HG03196 (cell line): ENCODE measurements around the gene NDP.

Source experiments
- ATAC-seq: cut with Tn5 transposase; IDR thresholded peaks from one replicate; pipeline ENCODE4 v1.9.1; 2021; ENCODE audit not compliant: unreplicated experiment

Gene NDP

DNA sequence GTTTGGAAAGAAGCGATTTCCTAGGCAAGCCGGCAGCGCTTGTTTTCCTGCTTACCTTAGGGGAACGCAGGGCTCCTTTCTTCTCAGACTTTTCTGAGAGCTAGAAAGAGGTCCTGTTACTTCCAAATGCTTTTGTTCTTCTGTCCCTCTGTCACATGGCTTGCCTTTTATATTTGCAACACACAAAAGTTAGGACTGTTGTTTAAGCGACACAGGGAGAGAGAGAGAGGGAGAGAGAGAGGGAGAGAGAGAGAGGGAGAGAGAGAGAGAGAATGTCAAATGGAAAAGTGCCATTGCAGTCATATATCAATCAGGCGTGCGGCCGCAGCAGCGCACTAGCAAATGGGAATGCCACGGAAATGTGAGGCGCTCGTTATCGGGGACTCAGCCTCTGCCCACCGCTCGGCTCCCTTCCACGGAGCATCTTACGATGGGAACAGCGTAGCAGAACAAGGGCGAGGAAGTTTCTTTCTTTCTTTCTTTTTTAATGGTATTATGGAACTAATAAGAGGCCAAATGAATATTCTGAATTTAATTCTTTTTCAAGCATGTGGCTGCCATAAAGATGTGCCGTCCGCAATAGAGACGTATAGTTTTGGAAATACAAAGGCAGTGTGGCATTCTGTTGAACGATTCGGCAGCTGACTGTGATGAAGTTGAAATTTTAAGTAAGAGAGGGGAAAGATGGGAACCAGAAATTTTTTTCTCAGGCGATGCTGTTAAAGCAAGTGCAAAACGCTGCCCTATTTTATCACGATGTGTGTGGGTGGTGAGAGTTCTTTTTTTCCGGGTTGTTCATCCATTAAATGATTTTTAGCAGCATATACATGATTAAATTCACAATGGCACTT, at the start of gene NDP:
Gene NDP, minus strand, starts transcription at position 142 of the 851 bp plus-strand sequence. CDS start 14,745 bp downstream, outside the sequence.
- ATAC-seq = no peak

DNA sequence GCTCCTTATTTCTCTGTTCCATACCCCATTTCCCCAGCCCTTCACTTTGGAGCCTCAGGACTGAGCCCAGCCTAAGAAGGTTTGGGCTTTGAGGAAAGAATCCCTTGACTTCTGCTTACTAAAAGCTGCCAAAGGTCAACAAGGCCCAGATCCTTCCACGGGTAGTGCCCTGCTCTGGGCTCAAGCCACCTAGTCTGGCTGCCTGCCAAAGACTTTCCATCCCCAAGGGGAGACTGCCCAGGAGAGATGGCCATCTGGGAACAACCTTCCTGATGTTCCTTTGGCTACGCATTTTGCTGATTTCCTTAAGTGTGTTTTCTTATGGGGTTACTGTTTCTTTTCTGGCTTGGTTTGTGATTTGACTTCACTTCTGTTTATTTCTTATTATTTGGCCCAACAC, 49.8 kb upstream of the NDP start:
- no peak for ATAC-seq

GRCh38 chrX:44020693-44021092, 47.5 kb upstream of the NDP start:
- ATAC-seq = no peak

DNA sequence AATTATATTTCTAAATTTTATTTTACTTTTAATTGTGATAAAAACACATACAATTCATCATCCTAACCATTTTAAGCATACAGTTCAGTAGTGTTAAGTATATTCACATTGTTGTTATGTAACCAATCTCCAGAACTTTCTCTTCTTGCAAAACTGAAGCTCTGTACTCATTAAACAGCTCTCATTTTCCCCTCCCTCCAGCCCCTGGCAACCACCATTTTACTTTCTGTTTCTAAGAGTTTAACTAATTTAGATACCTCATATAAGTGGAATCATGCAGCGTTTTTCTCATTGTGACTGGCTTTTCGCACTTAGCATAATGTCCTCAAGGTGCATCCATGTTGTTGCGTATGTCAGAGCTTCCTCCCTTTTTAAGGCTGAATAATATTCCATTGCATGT, 46.7 kb upstream of the NDP start:
- no peak for ATAC-seq

DNA sequence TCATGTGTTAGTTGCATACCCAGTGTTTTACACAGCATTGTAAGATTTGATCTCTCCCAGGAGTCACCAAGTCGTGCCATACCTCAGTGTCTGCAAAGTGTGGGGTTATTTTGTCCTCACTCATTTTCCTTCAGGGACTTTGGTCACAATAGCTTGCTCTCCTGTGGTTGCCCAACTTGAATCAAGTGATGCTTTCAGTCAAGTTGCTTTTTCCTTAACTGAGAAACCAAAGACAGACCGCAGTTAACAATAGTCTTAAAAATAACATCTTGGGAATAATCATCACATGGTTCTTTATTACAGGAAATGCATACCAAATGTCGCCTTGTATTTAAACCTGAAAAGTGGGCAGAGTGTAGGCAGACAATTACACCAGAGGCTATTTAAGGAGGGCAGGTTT, 44.5 kb upstream of the NDP start:
- ATAC-seq = no peak

DNA sequence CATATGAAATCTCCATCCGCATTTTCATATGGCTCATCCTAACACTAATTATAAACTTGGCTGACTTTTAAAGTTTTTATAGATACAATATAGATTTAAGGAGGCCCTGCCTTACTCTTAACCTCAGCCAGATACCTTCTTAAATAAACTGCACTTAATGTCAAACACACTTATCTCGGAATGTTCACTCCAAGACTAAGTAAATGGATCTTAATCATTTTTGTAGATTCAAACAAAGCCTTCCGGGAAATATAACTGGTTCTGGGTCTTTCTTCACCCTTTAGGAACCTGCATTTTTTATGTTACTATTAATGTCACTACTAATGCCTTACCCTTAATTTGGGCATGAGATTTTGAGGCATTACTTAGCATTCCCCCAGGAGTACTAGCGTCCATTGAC, 43.7 kb upstream of the NDP start:
- no peak for ATAC-seq

DNA sequence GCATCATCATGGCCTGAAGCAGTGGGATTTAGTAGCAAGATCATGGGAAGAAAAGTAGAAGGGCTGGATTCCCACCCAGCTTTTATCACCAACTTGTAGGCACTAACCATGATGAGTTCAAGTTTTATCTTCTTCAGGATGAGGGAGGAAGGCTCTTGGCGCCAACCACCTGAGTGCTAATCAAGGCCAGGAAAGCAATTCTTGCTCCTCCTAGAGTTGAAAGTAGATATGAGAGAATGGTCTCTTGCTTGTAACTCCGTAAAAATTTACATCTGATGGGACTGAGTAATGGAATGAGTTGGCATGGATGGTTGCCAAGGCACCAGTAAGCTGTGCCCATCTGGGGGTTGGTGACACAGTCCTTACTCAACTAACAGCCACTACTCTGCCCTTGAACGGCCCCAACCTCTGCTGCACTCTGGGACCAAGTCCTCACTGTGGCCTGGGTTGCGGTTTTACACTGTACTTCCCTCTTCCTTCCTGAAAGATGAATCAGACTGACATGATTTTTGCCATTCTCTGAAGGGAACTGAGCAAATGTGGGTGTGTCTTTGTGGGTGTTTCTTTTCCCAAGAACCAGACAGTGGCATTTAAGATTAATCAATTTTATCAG, 39.4 kb upstream of the NDP start:
- ATAC-seq = no peak

DNA sequence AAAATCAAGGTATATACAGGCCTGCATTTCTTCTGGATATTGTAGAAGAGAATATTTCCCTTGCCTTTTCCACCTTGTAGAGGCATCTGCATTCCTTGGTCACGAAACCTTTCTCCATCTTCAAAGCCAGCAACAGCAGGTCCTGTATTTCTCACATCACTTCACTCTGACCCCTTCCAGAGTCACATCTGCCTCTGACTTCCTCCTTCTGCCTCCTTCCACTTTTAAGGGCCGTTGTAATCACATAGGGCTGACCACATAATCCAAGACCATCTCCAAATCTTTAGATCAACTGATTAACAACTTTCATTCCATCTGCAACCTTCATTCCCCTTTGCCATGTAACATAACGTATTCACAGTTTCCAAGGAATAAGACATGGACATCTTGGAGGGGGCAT, 38.3 kb upstream of the NDP start:
- ATAC-seq = no peak

DNA sequence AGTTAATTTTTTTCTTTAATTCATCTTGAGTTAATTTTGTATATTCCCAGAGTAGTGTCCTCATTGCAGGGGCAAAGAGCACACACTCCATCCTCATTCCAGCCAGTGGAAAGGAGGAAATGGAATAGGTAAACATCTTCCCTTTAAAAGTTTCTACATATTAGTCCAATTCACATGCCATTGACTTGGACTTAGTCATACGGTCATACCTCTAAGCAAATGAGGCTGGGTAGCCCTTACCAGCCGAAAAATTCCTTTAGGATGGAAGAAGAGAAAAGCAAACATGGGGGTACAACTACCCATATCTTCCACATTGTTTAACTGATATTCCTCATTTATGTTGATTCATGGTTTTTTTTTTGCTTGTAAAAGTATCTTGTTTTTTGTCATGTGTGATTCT, 37.4 kb upstream of the NDP start:
- no peak for ATAC-seq

DNA sequence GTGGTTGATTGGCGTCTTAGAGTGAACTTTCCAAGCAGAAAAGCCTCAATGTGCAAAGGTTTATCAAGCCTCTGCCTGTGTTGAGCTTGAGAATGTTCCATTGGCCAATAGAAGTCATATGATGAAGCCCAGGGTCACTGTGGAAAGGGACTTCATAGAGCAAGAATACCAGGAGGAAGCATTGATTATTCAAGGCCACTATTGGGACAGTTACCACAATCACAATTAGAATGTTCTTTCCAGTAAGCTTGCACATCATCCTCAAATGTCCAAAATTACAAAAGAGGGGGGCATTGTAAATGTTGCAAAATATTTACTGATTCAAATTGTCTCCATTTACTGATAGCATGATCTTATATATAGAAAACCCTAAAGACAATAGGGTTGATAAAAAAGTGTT, 32.9 kb upstream of the NDP start:
- no peak for ATAC-seq

- ATAC-seq = no peak
Measured at GRCh38 chrX:44003975-44004374, 30.8 kb upstream of the NDP start.

DNA sequence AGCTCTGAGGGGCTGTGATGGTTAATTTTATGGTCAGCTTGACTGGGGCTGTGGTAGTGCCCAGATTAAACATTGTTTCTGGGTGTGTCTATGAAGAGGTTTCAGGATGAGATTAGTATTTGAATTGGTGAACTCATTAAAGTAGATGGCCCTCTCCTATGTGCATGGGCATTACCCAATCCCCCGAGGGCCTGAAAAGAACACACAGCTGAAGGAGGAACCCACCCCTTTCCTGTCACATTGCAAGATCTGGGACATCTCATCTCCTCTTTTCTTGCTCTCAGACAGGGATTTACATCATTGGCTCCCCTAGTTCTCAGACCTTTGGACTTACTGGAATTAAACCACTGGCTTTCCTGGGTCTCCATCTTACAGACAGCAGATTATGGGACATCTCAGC, 29.4 kb upstream of the NDP start:
- ATAC-seq = no peak

DNA sequence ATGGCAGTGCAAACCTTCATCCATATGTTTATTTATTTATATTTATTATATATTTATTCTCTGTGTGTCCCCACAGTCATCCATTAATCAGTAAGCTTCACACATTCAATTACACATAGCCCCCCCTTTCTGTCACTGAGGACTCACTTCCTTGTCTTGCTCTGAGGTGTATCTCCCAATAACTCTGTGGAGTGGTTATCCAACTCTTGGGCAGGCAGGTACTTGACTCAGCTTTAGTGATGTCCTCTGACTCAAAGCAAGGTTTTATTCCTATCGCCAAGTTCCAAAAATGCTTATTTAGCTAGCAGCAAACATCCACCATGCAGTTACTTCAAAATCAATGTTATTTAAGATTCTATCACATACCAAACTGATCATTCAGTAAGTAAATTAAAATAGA, 25.2 kb upstream of the NDP start:
- no peak for ATAC-seq

DNA sequence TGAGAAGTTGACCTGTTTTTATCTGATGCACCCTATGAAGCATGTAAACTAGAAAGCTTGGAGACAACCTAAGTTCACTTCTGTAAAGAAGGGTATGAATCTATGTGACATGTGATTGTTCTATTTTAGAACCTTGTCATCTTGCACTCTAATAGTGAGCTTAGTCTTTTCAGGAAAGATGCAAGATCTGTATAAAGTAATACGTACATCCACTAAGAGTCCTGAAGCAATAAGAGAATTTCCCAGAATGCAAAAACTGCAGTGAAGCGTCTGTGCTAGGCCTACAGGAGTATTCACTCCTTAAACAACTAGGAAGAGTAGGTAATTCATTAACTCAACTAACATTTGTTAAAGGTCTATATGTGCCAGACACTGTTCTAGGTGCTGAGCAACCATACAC, 23.3 kb upstream of the NDP start:
- ATAC-seq = no peak

DNA sequence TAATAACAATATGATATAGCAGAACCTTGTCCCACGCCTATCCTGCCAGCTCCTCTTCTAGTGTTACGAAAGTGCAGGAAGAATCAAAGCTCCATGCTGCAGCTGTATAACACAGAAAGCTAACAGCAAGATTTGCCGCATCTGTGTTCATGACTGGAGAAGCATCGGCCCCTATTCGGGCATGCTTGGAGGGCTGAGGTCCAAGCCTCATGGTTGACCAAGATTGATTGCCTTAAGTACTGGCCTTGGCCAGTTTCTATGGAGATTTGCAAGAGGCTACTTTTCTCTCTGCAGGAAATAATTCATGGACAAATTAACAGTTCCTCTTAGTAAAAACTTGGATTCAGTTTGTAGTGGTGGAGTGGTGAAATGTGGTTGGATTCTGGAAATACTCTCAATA, 12.9 kb upstream of the NDP start:
- ATAC-seq = no peak

GRCh38 chrX:43985511-43985910, 12.3 kb upstream of the NDP start:
- ATAC-seq = no peak

DNA sequence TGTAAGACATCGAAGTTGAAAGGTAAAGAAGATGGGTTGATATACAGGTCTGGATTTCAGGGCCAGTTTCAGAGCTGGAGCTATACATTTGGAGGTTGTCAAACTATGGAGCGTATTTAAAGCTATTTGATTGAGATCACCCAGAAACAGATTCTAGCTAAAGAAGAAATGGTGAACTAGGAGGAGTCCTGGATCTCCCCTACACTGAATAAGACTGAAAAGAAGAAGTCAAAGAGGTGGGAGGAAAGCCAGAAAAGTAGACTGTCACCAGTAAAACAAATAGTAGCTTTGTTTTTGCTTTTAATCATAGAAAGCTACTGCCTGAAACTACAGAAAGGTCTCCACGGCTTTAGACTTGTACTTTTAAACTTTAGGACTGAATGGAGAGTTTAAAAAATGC, 5.0 kb upstream of the NDP start:
- no peak for ATAC-seq

DNA sequence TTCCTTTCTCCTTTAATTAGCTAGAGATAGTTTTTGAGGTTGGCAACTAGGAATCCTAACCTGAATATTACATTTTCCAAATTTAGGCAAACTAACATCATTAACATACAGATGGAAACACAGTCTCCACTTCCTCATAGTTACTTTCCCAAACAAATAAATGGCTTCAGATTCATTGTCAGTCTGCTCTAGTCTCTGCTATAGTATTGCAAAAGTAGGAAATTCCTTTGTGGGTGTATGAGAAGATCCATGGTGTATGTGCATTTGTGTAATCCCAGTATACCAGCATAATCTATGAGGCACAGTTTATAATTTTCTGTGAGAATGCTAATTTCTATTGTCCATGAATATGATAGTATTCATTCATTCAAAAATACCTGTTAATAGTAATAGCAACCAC, 3.0 kb upstream of the NDP start:
- no peak for ATAC-seq

DNA sequence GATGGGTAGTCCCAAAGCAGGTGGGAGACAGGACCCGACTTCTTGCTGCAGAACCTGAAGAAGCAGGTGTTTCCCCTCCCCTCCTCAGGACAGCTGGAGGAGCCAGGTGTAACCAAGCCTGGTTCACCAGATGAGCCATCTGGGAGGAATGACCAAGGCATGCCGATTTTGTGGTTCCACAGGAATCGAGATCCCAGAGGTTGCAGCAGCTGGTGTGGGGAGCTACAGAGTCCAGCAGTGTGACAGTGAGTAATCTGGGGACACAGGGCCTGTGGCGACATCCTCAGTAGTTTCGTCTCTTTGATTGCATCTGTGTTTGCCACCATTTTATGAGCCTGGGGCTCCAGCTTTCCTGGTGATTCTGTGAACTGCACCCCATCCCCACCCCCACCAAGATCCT, 2.6 kb upstream of the NDP start:
- no peak for ATAC-seq

- no peak for ATAC-seq
Measured at GRCh38 chrX:43974741-43975465, 1.7 kb upstream of the NDP start.

DNA sequence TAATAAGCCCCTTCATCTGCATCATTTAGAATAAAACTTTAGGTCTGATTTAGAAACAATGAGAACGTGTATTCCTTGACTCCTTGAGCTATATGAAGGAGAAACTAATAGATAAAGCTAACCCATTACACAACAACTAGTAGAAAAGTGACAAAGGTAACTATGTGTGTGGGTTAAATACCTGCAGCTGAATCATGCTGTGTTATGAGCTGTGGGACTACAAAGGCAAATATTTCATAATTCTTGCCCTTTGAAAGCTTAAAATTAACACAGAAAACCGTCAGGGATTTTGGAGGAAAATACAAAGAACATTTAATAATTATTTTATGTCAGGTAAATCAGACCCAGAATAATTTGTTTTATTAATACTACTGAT, 898 bp upstream of the NDP start:
- ATAC-seq = no peak
